Ectodermal cell (in vitro differentiated cells): ENCODE results near the gene PCBP3.

Experiments used
- H3K27ac ChIP-seq: 2 replicates; pipeline ENCODE4 v1.7.0; 2013; ENCODE audit warnings: mild to moderate bottlenecking, low read depth, low read length; ENCODE audit not compliant: insufficient read depth, poor library complexity, severe bottlenecking
- H3K27me3 ChIP-seq: 2 replicates; pipeline ENCODE4 v1.7.0; 2013; ENCODE audit warnings: mild to moderate bottlenecking, low read length; ENCODE audit not compliant: insufficient read depth, control insufficient read depth, poor library complexity, severe bottlenecking
- H3K36me3 ChIP-seq: one replicate; pipeline ENCODE4 v1.7.0; 2013; ENCODE audit warnings: low read length; ENCODE audit not compliant: control insufficient read depth, insufficient read depth
- H3K4me1 ChIP-seq: one replicate; pipeline ENCODE4 v1.7.0; 2013; ENCODE audit warnings: low read length; ENCODE audit not compliant: control insufficient read depth, insufficient read depth
- H3K4me3 ChIP-seq: 2 replicates; pipeline ENCODE4 v1.7.0; 2013; ENCODE audit warnings: low read depth, low read length, control low read depth; ENCODE audit not compliant: insufficient read depth
- H3K9me3 ChIP-seq: 2 replicates; pipeline ENCODE4 v1.7.0; 2013; ENCODE audit warnings: mild to moderate bottlenecking, low read length, moderate library complexity; ENCODE audit not compliant: control insufficient read depth
- WGBS, 2 experiments: methylation state at CpG; one replicate each; pipeline ENCODE4 v1.1.7; 2013; ENCODE audit warnings: missing lambda C conversion rate in 2 of 2; 5-methylcytosine and 5-hydroxymethylcytosine counted together

PCBP3 gene

GRCh38 chr21:45767071-45768006, 123.8 kb downstream of the PCBP3 start:
- no peaks in the 10 kb centered on the region for H3K27me3 ChIP-seq
- no peaks in the 10 kb centered on the region for H3K9me3 ChIP-seq
- H3K4me3 ChIP-seq = no peak overlapping the region
- H3K36me3 ChIP-seq = no peaks in the 10 kb centered on the region
- no peaks in the 10 kb centered on the region for H3K4me1 ChIP-seq
- no peak overlapping the region for H3K27ac ChIP-seq
- 89 to 91% methylated on average over 13 of the region's 13 CpGs for WGBS, 2 experiments

GRCh38 chr21:45768011-45768739, 124.7 kb downstream of the PCBP3 start:
- WGBS, 2 experiments = 92 to 94% methylated on average over 11 of the region's 11 CpGs
- Histone ChIP-seq H3K4me1 (no peaks in the 10 kb centered on the region), H3K27me3 (no peaks in the 10 kb centered on the region), H3K27ac (no peak overlapping the region), H3K4me3 (no peak overlapping the region), H3K9me3 (no peaks in the 10 kb centered on the region), H3K36me3 (no peaks in the 10 kb centered on the region)

GRCh38 chr21:45768740-45769048, 125.2 kb downstream of the PCBP3 start:
- Histone ChIP-seq H3K9me3 (no peaks in the 10 kb centered on the region), H3K36me3 (no peaks in the 10 kb centered on the region), H3K27me3 (no peaks in the 10 kb centered on the region), H3K4me3 (no peak overlapping the region), H3K4me1 (no peaks in the 10 kb centered on the region), H3K27ac (no peak overlapping the region)
- 83 to 86% methylated on average over 11 of the region's 11 CpGs for WGBS, 2 experiments

GRCh38 chr21:45769294-45769693, 125.8 kb downstream of the PCBP3 start:
- H3K36me3 ChIP-seq = no peaks in the 10 kb centered on the region
- H3K4me3 ChIP-seq = no peak overlapping the region
- 90 to 92% methylated on average over 14 of the region's 14 CpGs for whole genome bisulfite sequencing, 2 experiments
- no peaks in the 10 kb centered on the region for H3K4me1 ChIP-seq
- no peaks in the 10 kb centered on the region for H3K27me3 ChIP-seq
- H3K9me3 ChIP-seq = no peaks in the 10 kb centered on the region
- H3K27ac ChIP-seq = no peak overlapping the region

GRCh38 chr21:45769896-45770295, 126.4 kb downstream of the PCBP3 start:
- no peaks in the 10 kb centered on the region for H3K36me3 ChIP-seq
- H3K4me3 ChIP-seq = no peak overlapping the region
- 95 to 96% methylated on average over 15 to 16 of the region's 16 CpGs for WGBS, 2 experiments
- no peaks in the 10 kb centered on the region for H3K4me1 ChIP-seq
- H3K27me3 ChIP-seq = no peaks in the 10 kb centered on the region
- H3K9me3 ChIP-seq = no peaks in the 10 kb centered on the region
- H3K27ac ChIP-seq = no peak overlapping the region

GRCh38 chr21:45772180-45772579, 128.7 kb downstream of the PCBP3 start:
- Histone ChIP-seq H3K4me1 (no peaks in the 10 kb centered on the region), H3K4me3 (no peak overlapping the region), H3K27ac (no peak overlapping the region), H3K27me3 (no peaks in the 10 kb centered on the region), H3K36me3 (no peaks in the 10 kb centered on the region), H3K9me3 (no peaks in the 10 kb centered on the region)

- 91 to 98% methylated on average over 3 to 5 of the region's 5 CpGs for WGBS, 2 experiments
- H3K27ac ChIP-seq = no peak overlapping the region
- H3K4me3 ChIP-seq = no peak overlapping the region
- no peaks in the 10 kb centered on the region for H3K27me3 ChIP-seq
- H3K4me1 ChIP-seq = no peaks in the 10 kb centered on the region
- no peaks in the 10 kb centered on the region for H3K36me3 ChIP-seq
- no peaks in the 10 kb centered on the region for H3K9me3 ChIP-seq
Observed at GRCh38 chr21:45774291-45774690, 130.8 kb downstream of the PCBP3 start.

- no peaks in the 10 kb centered on the region for H3K36me3 ChIP-seq
- H3K9me3 ChIP-seq = no peaks in the 10 kb centered on the region
- no peaks in the 10 kb centered on the region for H3K27me3 ChIP-seq
- H3K4me3 ChIP-seq = no peak overlapping the region
- WGBS, 2 experiments = 86 to 97% methylated on average over 1 of the region's 1 CpG
- no peaks in the 10 kb centered on the region for H3K4me1 ChIP-seq
- H3K27ac ChIP-seq = no peak overlapping the region
Observed at GRCh38 chr21:45776971-45777370, 133.4 kb downstream of the PCBP3 start.

GRCh38 chr21:45778686-45779085, 135.2 kb downstream of the PCBP3 start:
- H3K9me3 ChIP-seq = no peaks in the 10 kb centered on the region
- no peaks in the 10 kb centered on the region for H3K27me3 ChIP-seq
- 87 to 98% methylated on average over 1 of the region's 1 CpG for WGBS, 2 experiments
- no peaks in the 10 kb centered on the region for H3K4me1 ChIP-seq
- no peaks in the 10 kb centered on the region for H3K36me3 ChIP-seq
- H3K27ac ChIP-seq = no peak overlapping the region
- H3K4me3 ChIP-seq = no peak overlapping the region

GRCh38 chr21:45779226-45779625, 135.7 kb downstream of the PCBP3 start:
- Histone ChIP-seq H3K4me3 (no peak overlapping the region), H3K9me3 (no peaks in the 10 kb centered on the region), H3K27ac (no peak overlapping the region), H3K4me1 (no peaks in the 10 kb centered on the region), H3K36me3 (no peaks in the 10 kb centered on the region), H3K27me3 (no peaks in the 10 kb centered on the region)
- 78 to 86% methylated on average over 1 to 3 of the region's 3 CpGs for WGBS, 2 experiments
